ENCODE results near the gene HELT.

- no peak for TF ChIP-seq POLR2A (IDR thresholded peaks at IDR 0.05; ENCODE audit: extremely low read depth, insufficient read length)
- TF ChIP-seq CTCF (IDR thresholded peaks at IDR 0.05; ENCODE audit: low read depth, low read length), result peak; percentile 79
- TF ChIP-seq MAX (IDR thresholded peaks at IDR 0.05; ENCODE audit: low read depth, low read length), result no peak
- TF ChIP-seq MYC (IDR thresholded peaks at IDR 0.05; ENCODE audit: low read depth, low read length), result no peak
Measured at GRCh38 chr4:185011408-185011807, 6.9 kb upstream of the HELT start.
